ENCODE data around the gene SLC28A1.

- TF ChIP-seq CTCF (conservative IDR thresholded peaks at IDR 0.05; ENCODE audit: low read depth, low read length): no peak
- TF ChIP-seq CEBPB (IDR thresholded peaks at IDR 0.05; ENCODE audit: low read depth, low read length): no peak
- no peak for TF ChIP-seq POLR2A (IDR thresholded peaks at IDR 0.05; ENCODE audit: low read depth, low read length)
- TF ChIP-seq ELK1 (IDR thresholded peaks at IDR 0.05; ENCODE audit: borderline replicate concordance, low read depth, low read length): no peak
- TF ChIP-seq RAD21 (IDR thresholded peaks at IDR 0.05; ENCODE audit: low read length): no peak
- no peak for TF ChIP-seq MAZ (IDR thresholded peaks at IDR 0.05; ENCODE audit: borderline replicate concordance, low read depth, low read length)
- no peak for TF ChIP-seq SMC3 (IDR thresholded peaks at IDR 0.05; ENCODE audit: low read depth, low read length)
- no peak for TF ChIP-seq MAFK (IDR thresholded peaks at IDR 0.05; ENCODE audit: low read depth, low read length)
Measured at GRCh38 chr15:84898761-84899160, 14.3 kb downstream of the SLC28A1 start.
